Upper lobe of left lung (tissue), 4 donors: Measurements from ENCODE around the gene FHDC1.

Experiments
- POLR2A ChIP-seq, 4 donors: fragments of 450-650 bp; IDR thresholded peaks; one replicate each; pipeline ENCODE4 v1.5.1; 2016 to 2017; ENCODE audit warnings: antibody characterized with exemption in 4 of 4, mild to moderate bottlenecking in 2 of 4
- POLR2AphosphoS5 ChIP-seq, 2 donors: sonication (generic); formaldehyde crosslinking; IDR thresholded peaks; one replicate each; pipeline ENCODE4 v1.5.1; 2017; ENCODE audit warnings: antibody characterized with exemption in 2 of 2
- TF ChIP-seq, protein P1 (sequence below), 6 experiments: fragments of 450-650 bp in 4 of 6; fragments of 200-600 bp in 2 of 6; sonication (generic) in 2 of 6; IDR thresholded peaks; one replicate each; pipeline ENCODE4 v1.5.1; 2016 to 2019; ENCODE audit warnings: antibody characterized with exemption in 6 of 6

DNA sequence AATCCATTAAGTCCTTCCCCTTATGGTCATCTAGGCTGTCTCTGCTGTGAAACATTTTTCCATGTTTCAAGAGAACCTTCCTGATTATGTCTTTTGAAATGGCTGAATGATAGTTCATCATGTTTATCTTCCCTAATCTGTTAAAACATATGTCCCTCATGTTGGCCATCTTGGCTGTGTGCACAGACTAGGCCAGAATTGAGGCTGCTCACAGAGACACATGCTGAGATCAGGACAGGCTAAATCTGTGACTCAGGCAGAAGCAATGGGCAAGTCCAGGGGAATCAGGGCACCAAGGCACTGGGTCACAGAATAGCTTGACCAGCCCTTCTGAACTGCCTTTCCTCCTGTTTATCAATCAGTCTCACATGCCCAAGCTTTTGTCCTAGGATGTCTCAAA lies 78.3 kb downstream of the FHDC1 start:
- TF ChIP-seq, protein P1, sequence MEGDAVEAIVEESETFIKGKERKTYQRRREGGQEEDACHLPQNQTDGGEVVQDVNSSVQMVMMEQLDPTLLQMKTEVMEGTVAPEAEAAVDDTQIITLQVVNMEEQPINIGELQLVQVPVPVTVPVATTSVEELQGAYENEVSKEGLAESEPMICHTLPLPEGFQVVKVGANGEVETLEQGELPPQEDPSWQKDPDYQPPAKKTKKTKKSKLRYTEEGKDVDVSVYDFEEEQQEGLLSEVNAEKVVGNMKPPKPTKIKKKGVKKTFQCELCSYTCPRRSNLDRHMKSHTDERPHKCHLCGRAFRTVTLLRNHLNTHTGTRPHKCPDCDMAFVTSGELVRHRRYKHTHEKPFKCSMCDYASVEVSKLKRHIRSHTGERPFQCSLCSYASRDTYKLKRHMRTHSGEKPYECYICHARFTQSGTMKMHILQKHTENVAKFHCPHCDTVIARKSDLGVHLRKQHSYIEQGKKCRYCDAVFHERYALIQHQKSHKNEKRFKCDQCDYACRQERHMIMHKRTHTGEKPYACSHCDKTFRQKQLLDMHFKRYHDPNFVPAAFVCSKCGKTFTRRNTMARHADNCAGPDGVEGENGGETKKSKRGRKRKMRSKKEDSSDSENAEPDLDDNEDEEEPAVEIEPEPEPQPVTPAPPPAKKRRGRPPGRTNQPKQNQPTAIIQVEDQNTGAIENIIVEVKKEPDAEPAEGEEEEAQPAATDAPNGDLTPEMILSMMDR (IDR thresholded peaks at IDR 0.05), result no peak
- TF ChIP-seq POLR2A (IDR thresholded peaks at IDR 0.05) (no peak), POLR2AphosphoS5 (IDR thresholded peaks at IDR 0.05) (no peak)
